IPS-18a (cell line): ENCODE measurements around the gene SEZ6L2.

Experiments
- H3K27ac ChIP-seq: one replicate; pipeline ENCODE4 v1.5.1; 2013; ENCODE audit warnings: low read length
- H3K27me3 ChIP-seq: one replicate; pipeline ENCODE4 v1.6.1; 2013; ENCODE audit warnings: mild to moderate bottlenecking, low read length; ENCODE audit not compliant: control insufficient read depth, insufficient read depth
- H3K36me3 ChIP-seq: one replicate; pipeline ENCODE4 v1.6.1; 2013; ENCODE audit warnings: low read depth, low read length; ENCODE audit not compliant: control insufficient read depth
- H3K4me1 ChIP-seq: one replicate; pipeline ENCODE4 v1.6.1; 2013; ENCODE audit warnings: low read depth, low read length; ENCODE audit not compliant: control insufficient read depth
- H3K4me3 ChIP-seq: one replicate; pipeline ENCODE4 v1.5.1; 2013; ENCODE audit warnings: low read length
- H3K9ac ChIP-seq: one replicate; pipeline ENCODE4 v1.6.1; 2013; ENCODE audit warnings: mild to moderate bottlenecking, low read length, moderate library complexity
- H3K9me3 ChIP-seq: one replicate; pipeline ENCODE4 v1.6.1; 2013; ENCODE audit warnings: low read depth, low read length; ENCODE audit not compliant: control insufficient read depth

Gene SEZ6L2

GRCh38 chr16:29830774-29831173 lies 68.6 kb downstream of the SEZ6L2 start:
- Histone ChIP-seq H3K27me3 (no peaks in the 10 kb centered on the region), H3K9me3 (no peaks in the 10 kb centered on the region), H3K27ac (no peak overlapping the region), H3K36me3 (no peaks in the 10 kb centered on the region), H3K4me3 (no peak overlapping the region), H3K4me1 (peaks cover under 1% of the 10 kb centered on the region), H3K9ac (no peak overlapping the region)

DNA sequence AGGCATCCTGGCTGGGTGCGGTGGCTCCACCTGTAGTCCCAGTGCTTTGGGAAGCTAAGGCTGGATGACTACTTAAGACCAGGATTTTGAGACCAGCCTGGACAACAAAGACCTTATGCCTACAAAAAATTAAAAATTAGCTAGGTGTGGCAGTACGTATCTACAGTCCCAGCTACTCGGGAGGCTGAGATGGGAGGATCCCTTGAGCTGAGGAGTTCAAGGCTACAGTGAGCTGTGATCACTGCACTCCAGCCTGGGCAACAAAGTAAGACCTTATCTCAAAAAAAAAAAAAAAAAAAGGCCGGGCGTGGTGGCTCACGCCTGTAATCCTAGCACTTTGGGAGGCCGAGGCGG lies 73.0 kb downstream of the SEZ6L2 start:
- H3K9me3 ChIP-seq, result no peaks in the 10 kb centered on the region
- no peak overlapping the region for H3K4me3 ChIP-seq
- H3K9ac ChIP-seq, result no peak overlapping the region
- H3K4me1 ChIP-seq, result peaks cover 10% of the 10 kb centered on the region
- no peak overlapping the region for H3K27ac ChIP-seq
- no peaks in the 10 kb centered on the region for H3K27me3 ChIP-seq
- H3K36me3 ChIP-seq, result no peaks in the 10 kb centered on the region

GRCh38 chr16:29825145-29826044 lies 74.0 kb downstream of the SEZ6L2 start:
- no peak overlapping the region for H3K4me3 ChIP-seq
- no peak overlapping the region for H3K9ac ChIP-seq
- H3K9me3 ChIP-seq, result no peaks in the 10 kb centered on the region

DNA sequence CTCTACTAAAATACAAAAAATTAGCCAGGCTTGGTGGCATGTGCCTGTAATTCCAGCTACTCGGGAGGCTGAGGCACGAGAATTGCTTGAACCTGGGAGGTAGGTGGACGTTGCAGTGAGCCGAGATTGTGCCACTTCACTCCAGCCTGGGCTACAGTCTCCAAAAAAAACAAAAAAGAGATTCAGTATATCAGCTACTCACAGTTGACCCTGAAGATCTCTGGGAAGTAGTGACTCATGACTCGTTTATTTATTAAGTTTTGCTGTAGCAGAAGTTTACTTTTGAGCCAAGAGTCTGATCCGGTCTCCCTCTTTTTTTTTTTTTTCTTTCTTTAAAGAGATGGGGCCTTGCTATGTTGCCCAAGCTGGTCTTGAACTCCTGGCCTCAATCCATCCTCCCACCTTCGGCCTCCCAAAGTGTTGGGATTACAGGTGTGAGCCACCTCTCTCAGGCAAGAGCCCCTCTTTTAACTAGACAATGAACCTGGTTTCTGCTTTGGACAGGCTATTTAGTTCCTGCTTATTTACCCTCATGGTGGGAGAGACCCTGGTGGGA lies 74.7 kb downstream of the SEZ6L2 start:
- Histone ChIP-seq H3K9ac (no peak overlapping the region), H3K9me3 (no peaks in the 10 kb centered on the region), H3K27ac (no peak overlapping the region), H3K4me1 (peaks cover 10% of the 10 kb centered on the region), H3K27me3 (no peaks in the 10 kb centered on the region), H3K4me3 (no peak overlapping the region), H3K36me3 (peaks cover 8% of the 10 kb centered on the region)

More at GRCh38 chr16:29825145-29826044, 74.0 kb downstream of the SEZ6L2 start:
- Histone ChIP-seq H3K27ac (no peak overlapping the region), H3K36me3 (peaks cover under 1% of the 10 kb centered on the region), H3K27me3 (no peaks in the 10 kb centered on the region), H3K4me1 (peaks cover 10% of the 10 kb centered on the region)

- Histone ChIP-seq H3K27me3 (no peaks in the 10 kb centered on the region), H3K4me3 (no peak overlapping the region), H3K36me3 (peaks cover 26% of the 10 kb centered on the region), H3K27ac (no peak overlapping the region), H3K4me1 (peaks cover 10% of the 10 kb centered on the region), H3K9me3 (no peaks in the 10 kb centered on the region), H3K9ac (no peak overlapping the region)
Observed at GRCh38 chr16:29821643-29822115, 77.7 kb downstream of the SEZ6L2 start.
